KMS-11 (cell line): Measurements from ENCODE around the gene C14orf119.

Experiments
- H2AFZ ChIP-seq: fragments of 200-600 bp; sonication (generic); 2 replicates; pipeline ENCODE4 v1.6.1; 2016; ENCODE audit warnings: antibody characterized with exemption, mixed run types, low read depth
- H3K27ac ChIP-seq: fragments of 200-600 bp; sonication (generic); 2 replicates; pipeline ENCODE4 v1.6.1; 2016; ENCODE audit warnings: mild to moderate bottlenecking, mixed run types
- H3K27me3 ChIP-seq: fragments of 200-600 bp; sonication (generic); 2 replicates; pipeline ENCODE4 v1.6.1; 2017; ENCODE audit warnings: mild to moderate bottlenecking, low read depth, mixed run types, moderate library complexity; ENCODE audit not compliant: insufficient read depth
- H3K36me3 ChIP-seq: fragments of 200-600 bp; sonication (generic); 2 replicates; pipeline ENCODE4 v1.6.1; 2017; ENCODE audit warnings: mild to moderate bottlenecking, mixed run types; ENCODE audit not compliant: insufficient read depth
- H3K4me1 ChIP-seq: fragments of 200-600 bp; sonication (generic); 2 replicates; pipeline ENCODE4 v1.6.1; 2016; ENCODE audit warnings: mild to moderate bottlenecking, low read depth, mixed run types; ENCODE audit not compliant: poor library complexity, severe bottlenecking
- H3K4me2 ChIP-seq: fragments of 200-600 bp; sonication (generic); 2 replicates; pipeline ENCODE4 v1.7.0; 2016; ENCODE audit warnings: mild to moderate bottlenecking, mixed run types
- H3K4me3 ChIP-seq: fragments of 200-600 bp; sonication (generic); IDR thresholded peaks from 2 replicates; pipeline ENCODE4 v1.6.1; 2017; ENCODE audit warnings: low read depth, low read length, mixed read lengths; ENCODE audit not compliant: insufficient read depth
- H3K79me2 ChIP-seq: fragments of 200-600 bp; sonication (generic); 2 replicates; pipeline ENCODE4 v1.6.1; 2016; ENCODE audit warnings: low read depth, mixed run types; ENCODE audit not compliant: insufficient read depth
- H3K9ac ChIP-seq: fragments of 200-600 bp; sonication (generic); 2 replicates; pipeline ENCODE4 v1.6.1; 2016; ENCODE audit warnings: mild to moderate bottlenecking, mixed run types
- H4K20me1 ChIP-seq: fragments of 200-600 bp; sonication (generic); 2 replicates; pipeline ENCODE4 v1.6.1; 2016; ENCODE audit warnings: mild to moderate bottlenecking, mixed run types; ENCODE audit not compliant: insufficient read depth
- CTCF ChIP-seq: fragments of 200-600 bp; sonication (generic); conservative IDR thresholded peaks from 2 replicates; pipeline ENCODE4 v1.6.1; 2017; ENCODE audit warnings: low read depth, mild to moderate bottlenecking, antibody characterized with exemption, low read length, moderate library complexity, mixed read lengths

The C14orf119 gene

GRCh38 chr14:23109769-23110168 lies 14.5 kb downstream of the C14orf119 start:
- H4K20me1 ChIP-seq, result no peaks in the 10 kb centered on the region
- peaks cover 17% of the 10 kb centered on the region for H3K4me1 ChIP-seq
- H3K4me2 ChIP-seq, result no peak overlapping the region
- no peaks in the 10 kb centered on the region for H3K36me3 ChIP-seq
- no peaks in the 10 kb centered on the region for H3K27me3 ChIP-seq
- no peaks in the 10 kb centered on the region for H3K79me2 ChIP-seq
- no peak for TF ChIP-seq CTCF
- no peak overlapping the region for H2AFZ ChIP-seq
- H3K4me3 ChIP-seq, result no peak overlapping the region
- no peak overlapping the region for H3K27ac ChIP-seq
- H3K9ac ChIP-seq, result no peak overlapping the region

- Histone ChIP-seq H3K27ac (no peak overlapping the region), H2AFZ (no peak overlapping the region), H4K20me1 (no peaks in the 10 kb centered on the region), H3K4me1 (peaks cover 13% of the 10 kb centered on the region), H3K4me3 (no peak overlapping the region), H3K4me2 (no peak overlapping the region), H3K27me3 (no peaks in the 10 kb centered on the region), H3K79me2 (no peaks in the 10 kb centered on the region), H3K36me3 (no peaks in the 10 kb centered on the region), H3K9ac (no peak overlapping the region)
- TF ChIP-seq CTCF, result no peak
Measured at GRCh38 chr14:23110579-23111365, 15.5 kb downstream of the C14orf119 start.

GRCh38 chr14:23112359-23113178 lies 17.3 kb downstream of the C14orf119 start:
- no peak for TF ChIP-seq CTCF
- H2AFZ ChIP-seq, result no peak overlapping the region
- no peaks in the 10 kb centered on the region for H3K79me2 ChIP-seq
- H3K4me1 ChIP-seq, result no peaks in the 10 kb centered on the region
- no peak overlapping the region for H3K4me3 ChIP-seq
- H3K9ac ChIP-seq, result no peak overlapping the region
- no peak overlapping the region for H3K27ac ChIP-seq
- H3K4me2 ChIP-seq, result no peak overlapping the region
- no peaks in the 10 kb centered on the region for H4K20me1 ChIP-seq
- no peaks in the 10 kb centered on the region for H3K27me3 ChIP-seq
- no peaks in the 10 kb centered on the region for H3K36me3 ChIP-seq

- Histone ChIP-seq H4K20me1 (no peaks in the 10 kb centered on the region), H3K4me2 (no peak overlapping the region), H3K27me3 (no peaks in the 10 kb centered on the region), H3K9ac (no peak overlapping the region), H3K79me2 (no peaks in the 10 kb centered on the region), H3K4me1 (no peaks in the 10 kb centered on the region), H3K27ac (no peak overlapping the region), H3K4me3 (no peak overlapping the region), H2AFZ (no peak overlapping the region), H3K36me3 (no peaks in the 10 kb centered on the region)
- TF ChIP-seq CTCF, result no peak
Measured at GRCh38 chr14:23113431-23114119, 18.3 kb downstream of the C14orf119 start.
